CD4-positive, CD25-positive, alpha-beta regulatory T cell (primary cell): ENCODE measurements around the gene FGF12. TPM values are rescaled to one million over a fixed set of nuclear protein-coding genes. Genes with fewer than 3 reads are reported as not detected.
A peak's percentile ranks its signal among the peaks of the same experiment; 100 is the strongest.

Experiments used
- ATAC-seq, 2 donors: fragments of 150-1000 bp; cut with Tn5 transposase; one replicate each; pipeline ENCODE4 v1.10.0; 2021; ENCODE audit warnings: low read depth in 2 of 2, moderate number of reproducible peaks in 2 of 2, moderate library complexity in 1 of 2
- DNase-seq, 3 donors: peaks; one replicate each; pipeline versions ENCODE4 v3.0.0 to v3.0.0-alpha.2; 2012 to 2022; ENCODE audit warnings: mixed read lengths in 1 of 3
- H3K27ac ChIP-seq: one replicate; pipeline ENCODE4 v1.7.0; 2013; ENCODE audit warnings: mild to moderate bottlenecking, low read length; ENCODE audit not compliant: insufficient read depth, poor library complexity, severe bottlenecking
- H3K27me3 ChIP-seq: one replicate; pipeline ENCODE4 v1.7.0; 2013; ENCODE audit warnings: low read length; ENCODE audit not compliant: control insufficient read depth, insufficient read depth
- H3K36me3 ChIP-seq: one replicate; pipeline ENCODE4 v1.7.0; 2013; ENCODE audit warnings: mild to moderate bottlenecking, low read length, moderate library complexity; ENCODE audit not compliant: control insufficient read depth, insufficient read depth
- H3K4me1 ChIP-seq: 2 replicates; pipeline ENCODE4 v1.7.0; 2013; ENCODE audit warnings: mild to moderate bottlenecking, low read length; ENCODE audit not compliant: insufficient read depth, control insufficient read depth, poor library complexity, severe bottlenecking
- H3K4me3 ChIP-seq: one replicate; pipeline ENCODE4 v1.7.0; 2013; ENCODE audit warnings: low read depth, mild to moderate bottlenecking, low read length, moderate library complexity
- H3K9me3 ChIP-seq, 2 experiments: 1 replicate in 1 of 2; 2 replicates in 1 of 2; pipeline ENCODE4 v1.7.0; 2013; ENCODE audit warnings: low read length in 2 of 2, mild to moderate bottlenecking in 1 of 2, moderate library complexity in 1 of 2; ENCODE audit not compliant: control insufficient read depth in 2 of 2
- H3K27ac Mint-ChIP-seq, 3 donors: one replicate each; pipeline ENCODE4 v1.8.0; 2020 to 2022; ENCODE audit warnings: mild to moderate bottlenecking in 3 of 3, mixed read lengths in 3 of 3, moderate library complexity in 2 of 3
- H3K27me3 Mint-ChIP-seq: one replicate; pipeline ENCODE4 v1.8.0; 2022; ENCODE audit warnings: mild to moderate bottlenecking, mixed read lengths
- H3K36me3 Mint-ChIP-seq: one replicate; pipeline ENCODE4 v1.8.0; 2020; ENCODE audit warnings: mixed read lengths
- H3K4me1 Mint-ChIP-seq, 4 donors: one replicate each; pipeline ENCODE4 v1.8.0; 2020 to 2022; ENCODE audit warnings: mixed read lengths in 4 of 4, mild to moderate bottlenecking in 1 of 4
- H3K4me3 Mint-ChIP-seq, 4 donors: one replicate each; pipeline ENCODE4 v1.8.0; 2020 to 2022; ENCODE audit warnings: mild to moderate bottlenecking in 4 of 4, mixed read lengths in 4 of 4, moderate library complexity in 3 of 4
- H3K9me3 Mint-ChIP-seq, 7 donors: one replicate each; pipeline ENCODE4 v1.8.0; 2020 to 2022; ENCODE audit warnings: mixed read lengths in 7 of 7, mild to moderate bottlenecking in 3 of 7, moderate library complexity in 2 of 7
- polyA plus RNA-seq, 4 donors: library from polyadenylated mRNA; unstranded; fragments of 300-500 nt; fragmentation: Illumina TruSeq; gene quantifications; one replicate each; pipeline ENCODE4 v1.2.3, GENCODE V29; 2021
- total RNA-seq: library from RNA; stranded (reverse); gene quantifications from one replicate; pipeline ENCODE4 v1.2.3, GENCODE V29; 2022

The FGF12 gene
- total and polyA plus RNA-seq, 5 donors from 2014 or later = not detected

DNA sequence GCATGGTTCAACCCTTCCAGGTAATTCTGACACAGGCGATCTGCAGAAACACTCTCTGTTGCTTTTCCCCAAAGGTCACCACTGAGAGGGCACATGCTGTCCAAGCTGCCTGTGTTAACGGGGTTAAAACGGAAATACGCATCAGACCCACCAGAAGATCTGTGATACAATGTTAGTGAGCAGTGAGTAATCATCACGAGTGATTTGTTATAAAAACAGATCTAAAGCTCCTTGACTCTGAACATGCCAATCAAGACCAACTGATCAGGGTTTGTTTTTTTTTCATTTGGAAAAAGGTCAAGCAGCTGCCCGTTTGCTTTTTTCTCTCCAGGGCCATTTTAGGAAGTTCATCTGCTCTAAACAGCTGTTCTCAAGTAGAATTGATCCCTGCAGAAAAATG, 43.2 kb downstream of the FGF12 start:
- Histone ChIP-seq H3K36me3 (no peaks in the 10 kb centered on the region), H3K27ac (no peak overlapping the region), H3K4me3 (no peak overlapping the region), H3K9me3 (peaks cover 0 to 2% of the 10 kb centered on the region in 2 experiments), H3K4me1 (no peaks in the 10 kb centered on the region), H3K27me3 (no peaks in the 10 kb centered on the region)
- Mint-ChIP-seq H3K27me3 (no peaks in the 10 kb centered on the region), H3K9me3 (peaks cover 0 to 8% (median 4%) of the 10 kb centered on the region in 7 donors), H3K36me3 (no peaks in the 10 kb centered on the region), H3K4me1 (no peaks in the 10 kb centered on the region), H3K27ac (no peak overlapping the region), H3K4me3 (no peak overlapping the region)
- no peak for ATAC-seq
- DNase-seq = no peak

DNA sequence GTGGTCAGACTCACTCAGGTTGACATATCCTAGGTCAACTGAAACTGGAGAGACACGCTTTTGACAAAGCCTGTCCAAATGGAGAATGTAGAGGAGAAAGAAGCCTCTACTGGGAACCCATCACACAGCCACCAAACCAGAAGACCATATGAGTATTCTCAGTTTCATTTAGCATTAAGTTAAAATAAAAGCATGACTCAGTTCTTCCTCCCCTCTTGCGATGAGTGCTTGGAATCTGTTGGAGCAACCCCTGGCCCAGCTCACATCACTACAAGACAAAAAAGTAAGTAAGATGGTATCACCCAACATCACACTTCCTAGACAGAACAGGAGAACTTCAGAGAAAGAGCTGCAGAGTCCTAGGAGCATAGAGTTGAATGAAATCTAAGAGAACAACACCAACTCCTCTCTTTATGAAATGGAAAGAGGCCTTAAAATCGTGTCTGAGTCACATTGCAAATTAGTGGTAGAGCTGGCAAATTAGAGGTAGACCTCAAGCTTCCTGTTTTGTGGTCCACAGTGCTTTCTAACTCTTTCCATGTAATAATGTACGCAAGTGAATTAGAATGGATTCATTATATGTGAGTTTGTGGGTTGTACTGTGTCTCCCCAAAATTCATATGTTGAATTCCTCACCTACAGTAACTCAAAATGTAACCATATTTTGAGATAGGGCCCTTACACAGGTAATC, 51.2 kb downstream of the FGF12 start:
- Histone ChIP-seq H3K36me3 (no peaks in the 10 kb centered on the region), H3K4me1 (no peaks in the 10 kb centered on the region), H3K4me3 (no peak overlapping the region), H3K27ac (no peak overlapping the region), H3K9me3 (no peaks in the 10 kb centered on the region), H3K27me3 (no peaks in the 10 kb centered on the region)
- peaks cover 0 to 9% (median 0%) of the 10 kb centered on the region in 7 donors for H3K9me3 Mint-ChIP-seq
- DNase-seq (peak in 1 of 3 donors; percentile 14), ATAC-seq (no peak)
- H3K36me3 Mint-ChIP-seq = no peaks in the 10 kb centered on the region
- H3K4me1 Mint-ChIP-seq = no peaks in the 10 kb centered on the region
- no peak overlapping the region for H3K27ac Mint-ChIP-seq
- no peak overlapping the region for H3K4me3 Mint-ChIP-seq
- H3K27me3 Mint-ChIP-seq = no peaks in the 10 kb centered on the region

DNA sequence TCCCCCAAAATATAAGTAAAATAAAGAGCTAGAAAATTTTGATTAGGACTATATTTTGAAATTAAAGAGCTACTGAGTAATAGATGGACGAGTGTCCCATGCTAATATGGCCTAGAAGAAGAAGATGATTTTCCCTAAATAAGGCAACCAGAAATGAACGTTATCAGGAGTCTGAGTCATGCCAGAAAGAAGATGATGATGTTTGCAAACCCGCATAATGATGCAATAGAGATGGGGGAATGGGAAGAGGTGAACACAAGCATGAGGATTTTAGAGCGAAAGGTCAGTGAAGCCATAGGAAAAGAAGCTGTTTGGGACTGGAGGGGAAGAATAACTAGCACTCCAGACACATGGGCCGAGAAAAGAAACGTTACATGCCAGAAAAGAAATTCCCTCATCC, 71.7 kb downstream of the FGF12 start:
- Histone ChIP-seq H3K4me3 (no peak overlapping the region), H3K27me3 (no peaks in the 10 kb centered on the region), H3K9me3 (no peaks in the 10 kb centered on the region), H3K27ac (no peak overlapping the region), H3K36me3 (no peaks in the 10 kb centered on the region), H3K4me1 (no peaks in the 10 kb centered on the region)
- Mint-ChIP-seq H3K9me3 (peaks cover 0 to 5% (median 0%) of the 10 kb centered on the region in 7 donors), H3K27me3 (peaks cover 4% of the 10 kb centered on the region), H3K36me3 (no peaks in the 10 kb centered on the region), H3K4me1 (no peaks in the 10 kb centered on the region), H3K4me3 (no peak overlapping the region), H3K27ac (no peak overlapping the region)
- no peak for ATAC-seq
- no peak for DNase-seq

DNA sequence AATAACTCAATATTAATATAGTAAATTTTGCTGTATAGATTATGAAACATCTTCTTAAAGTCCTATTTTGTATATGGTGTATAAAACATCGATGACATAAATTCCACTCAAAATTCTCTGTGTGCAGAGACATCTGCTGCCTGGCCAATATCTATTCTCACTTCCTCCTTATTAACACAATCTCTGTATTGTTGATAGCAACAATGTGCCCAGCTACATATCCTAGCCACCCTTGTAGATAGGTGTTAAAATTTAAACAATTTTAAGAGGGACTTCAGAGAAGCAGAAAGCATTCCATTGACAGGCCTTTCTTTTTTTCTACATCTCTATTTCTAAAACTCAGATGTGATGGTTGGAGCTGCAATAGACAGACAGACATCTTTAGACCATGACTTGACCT, 72.3 kb downstream of the FGF12 start:
- no peaks in the 10 kb centered on the region for H3K27me3 ChIP-seq
- no peaks in the 10 kb centered on the region for H3K4me1 ChIP-seq
- no peak overlapping the region for H3K27ac ChIP-seq
- Mint-ChIP-seq H3K27ac (no peak overlapping the region), H3K4me1 (peaks cover 0 to 2% (median 0%) of the 10 kb centered on the region in 4 donors), H3K4me3 (no peak overlapping the region), H3K36me3 (no peaks in the 10 kb centered on the region), H3K9me3 (peaks cover 0 to 5% (median 0%) of the 10 kb centered on the region in 7 donors), H3K27me3 (peaks cover 4% of the 10 kb centered on the region)
- ATAC-seq (no peak), DNase-seq (no peak)
- no peaks in the 10 kb centered on the region for H3K36me3 ChIP-seq
- H3K9me3 ChIP-seq = no peaks in the 10 kb centered on the region
- no peak overlapping the region for H3K4me3 ChIP-seq

DNA sequence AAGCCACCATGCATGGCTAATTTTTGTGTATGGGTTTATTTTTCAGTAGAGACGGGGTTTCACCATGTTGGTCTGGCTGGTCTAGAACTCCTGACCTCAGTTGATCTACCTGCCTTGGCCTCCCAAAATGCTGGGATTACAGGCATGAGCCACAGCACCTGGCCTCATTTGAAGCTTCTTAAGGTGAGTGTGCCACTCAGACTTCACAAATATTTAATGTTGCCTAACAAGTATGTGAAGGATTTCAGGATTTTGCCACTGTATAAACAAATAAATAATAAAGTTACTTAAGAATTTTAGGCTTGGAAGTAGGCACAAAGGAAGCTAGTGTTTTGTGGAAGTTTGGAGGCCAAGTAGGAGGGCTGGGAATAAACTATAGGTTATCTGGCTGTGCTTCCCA, 73.5 kb downstream of the FGF12 start:
- Mint-ChIP-seq H3K4me1 (peaks cover 0 to 4% (median 0%) of the 10 kb centered on the region in 4 donors), H3K27ac (no peak overlapping the region), H3K9me3 (peaks cover 0 to 2% (median 0%) of the 10 kb centered on the region in 7 donors), H3K4me3 (no peak overlapping the region), H3K36me3 (no peaks in the 10 kb centered on the region), H3K27me3 (peaks cover 4% of the 10 kb centered on the region)
- DNase-seq (no peak), ATAC-seq (no peak)
- Histone ChIP-seq H3K4me3 (no peak overlapping the region), H3K27ac (no peak overlapping the region), H3K4me1 (no peaks in the 10 kb centered on the region), H3K9me3 (no peaks in the 10 kb centered on the region), H3K27me3 (no peaks in the 10 kb centered on the region), H3K36me3 (no peaks in the 10 kb centered on the region)

DNA sequence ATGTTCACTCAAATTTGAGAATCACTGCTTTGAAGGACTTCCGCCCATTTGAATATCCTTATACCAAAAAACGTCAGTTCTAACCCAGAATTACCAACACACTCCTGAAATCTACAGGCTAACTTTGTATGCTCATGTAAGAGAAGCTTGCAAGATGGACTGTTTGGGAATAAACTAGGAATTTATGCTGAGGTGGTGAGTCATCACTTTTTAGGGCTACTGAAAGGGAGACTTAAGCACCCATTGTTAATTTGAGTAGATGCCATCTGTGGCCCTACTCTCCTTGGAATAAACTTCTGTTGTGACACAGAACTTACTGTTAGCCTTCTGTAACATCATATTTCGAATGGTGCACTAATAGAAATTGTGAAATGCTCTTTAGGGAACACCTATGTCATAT, 74.6 kb downstream of the FGF12 start:
- no peak for ATAC-seq
- Histone ChIP-seq H3K4me3 (no peak overlapping the region), H3K4me1 (no peaks in the 10 kb centered on the region), H3K36me3 (no peaks in the 10 kb centered on the region), H3K27ac (no peak overlapping the region), H3K27me3 (no peaks in the 10 kb centered on the region), H3K9me3 (no peaks in the 10 kb centered on the region)
- Mint-ChIP-seq H3K27ac (no peak overlapping the region), H3K4me1 (peaks cover 0 to 4% (median 0%) of the 10 kb centered on the region in 4 donors), H3K4me3 (no peak overlapping the region), H3K9me3 (peaks cover 0 to 2% (median 0%) of the 10 kb centered on the region in 7 donors), H3K27me3 (peaks cover 4% of the 10 kb centered on the region), H3K36me3 (no peaks in the 10 kb centered on the region)
- DNase-seq = no peak

DNA sequence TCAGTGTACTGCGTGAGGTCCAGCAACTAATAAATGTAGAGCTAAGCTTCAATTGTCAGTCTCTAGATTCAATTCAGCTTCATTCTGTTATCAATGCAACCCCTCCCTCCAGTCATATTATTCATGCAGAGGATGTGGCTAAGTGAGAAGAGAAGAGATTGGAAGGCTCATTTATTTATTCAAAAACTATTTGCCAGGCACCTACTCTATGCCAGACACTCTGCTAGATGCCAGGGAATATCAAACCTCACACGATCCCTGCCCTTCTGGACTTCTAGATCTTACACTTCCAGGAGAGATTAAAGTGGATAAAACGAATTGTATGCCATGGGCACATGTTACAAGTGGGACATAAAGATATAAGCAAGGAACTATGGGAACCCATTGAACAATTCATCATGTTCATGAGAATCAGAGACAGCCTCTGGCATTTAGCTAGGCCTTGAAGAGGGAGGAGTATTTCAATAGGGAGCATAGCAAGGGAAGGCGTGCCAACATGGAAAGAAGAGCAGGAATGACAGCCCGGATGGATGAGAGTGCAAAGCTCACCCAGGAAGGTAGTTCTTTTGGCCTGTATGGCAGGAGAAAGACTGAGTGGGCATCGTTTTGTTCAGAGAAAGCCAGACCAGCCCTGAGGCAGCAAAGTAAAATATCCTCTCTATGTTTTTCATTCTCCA, 75.4 kb downstream of the FGF12 start:
- Mint-ChIP-seq H3K4me1 (peaks cover 0 to 4% (median 0%) of the 10 kb centered on the region in 4 donors), H3K27me3 (peaks cover 4% of the 10 kb centered on the region), H3K9me3 (peaks cover 0 to 2% (median 0%) of the 10 kb centered on the region in 7 donors), H3K4me3 (no peak overlapping the region), H3K36me3 (no peaks in the 10 kb centered on the region), H3K27ac (no peak overlapping the region)
- H3K27me3 ChIP-seq = no peaks in the 10 kb centered on the region
- DNase-seq = no peak
- no peak overlapping the region for H3K4me3 ChIP-seq
- H3K9me3 ChIP-seq = no peaks in the 10 kb centered on the region
- H3K36me3 ChIP-seq = no peaks in the 10 kb centered on the region
- ATAC-seq = no peak
- no peaks in the 10 kb centered on the region for H3K4me1 ChIP-seq
- no peak overlapping the region for H3K27ac ChIP-seq

DNA sequence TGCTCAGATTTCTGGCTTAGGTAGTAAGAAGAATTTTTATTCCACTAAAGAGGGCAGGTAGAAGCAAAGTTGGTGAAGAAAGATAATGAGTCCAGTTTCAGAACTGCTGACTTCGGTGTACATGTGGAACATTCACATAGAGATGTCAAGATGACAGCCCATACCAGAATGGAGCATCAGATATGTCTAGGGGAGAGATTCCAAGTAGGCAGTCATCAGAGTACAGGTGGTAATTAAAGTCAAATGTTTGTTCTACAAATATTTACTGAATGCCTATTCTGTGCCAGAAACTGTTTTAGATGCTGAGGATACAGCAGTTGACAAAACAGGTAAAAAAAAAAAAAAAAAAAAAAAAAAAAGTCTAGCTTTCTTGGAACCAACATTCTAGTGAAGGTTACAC, 81.9 kb downstream of the FGF12 start:
- Mint-ChIP-seq H3K27me3 (peaks cover 5% of the 10 kb centered on the region), H3K27ac (no peak overlapping the region), H3K9me3 (peaks cover 0 to 1% (median 0%) of the 10 kb centered on the region in 7 donors), H3K4me3 (no peak overlapping the region), H3K4me1 (peaks cover 0 to 4% (median 0%) of the 10 kb centered on the region in 4 donors), H3K36me3 (no peaks in the 10 kb centered on the region)
- no peaks in the 10 kb centered on the region for H3K27me3 ChIP-seq
- DNase-seq = no peak
- no peak overlapping the region for H3K4me3 ChIP-seq
- H3K4me1 ChIP-seq = no peaks in the 10 kb centered on the region
- H3K27ac ChIP-seq = no peak overlapping the region
- ATAC-seq = no peak
- no peaks in the 10 kb centered on the region for H3K36me3 ChIP-seq
- no peaks in the 10 kb centered on the region for H3K9me3 ChIP-seq
